ENCODE data around the gene CNOT6. TPM values are rescaled to one million over a fixed set of nuclear protein-coding genes. Genes with fewer than 3 reads are reported as not detected.

Gene CNOT6
- total and polyA plus RNA-seq, 10 of the 15 experiments (the other 5 are each of a cell fraction or from before 2014, with no cell fraction given), result 3.8 to 22.1 (median 12.1) TPM

- TF ChIP-seq, protein P1, sequence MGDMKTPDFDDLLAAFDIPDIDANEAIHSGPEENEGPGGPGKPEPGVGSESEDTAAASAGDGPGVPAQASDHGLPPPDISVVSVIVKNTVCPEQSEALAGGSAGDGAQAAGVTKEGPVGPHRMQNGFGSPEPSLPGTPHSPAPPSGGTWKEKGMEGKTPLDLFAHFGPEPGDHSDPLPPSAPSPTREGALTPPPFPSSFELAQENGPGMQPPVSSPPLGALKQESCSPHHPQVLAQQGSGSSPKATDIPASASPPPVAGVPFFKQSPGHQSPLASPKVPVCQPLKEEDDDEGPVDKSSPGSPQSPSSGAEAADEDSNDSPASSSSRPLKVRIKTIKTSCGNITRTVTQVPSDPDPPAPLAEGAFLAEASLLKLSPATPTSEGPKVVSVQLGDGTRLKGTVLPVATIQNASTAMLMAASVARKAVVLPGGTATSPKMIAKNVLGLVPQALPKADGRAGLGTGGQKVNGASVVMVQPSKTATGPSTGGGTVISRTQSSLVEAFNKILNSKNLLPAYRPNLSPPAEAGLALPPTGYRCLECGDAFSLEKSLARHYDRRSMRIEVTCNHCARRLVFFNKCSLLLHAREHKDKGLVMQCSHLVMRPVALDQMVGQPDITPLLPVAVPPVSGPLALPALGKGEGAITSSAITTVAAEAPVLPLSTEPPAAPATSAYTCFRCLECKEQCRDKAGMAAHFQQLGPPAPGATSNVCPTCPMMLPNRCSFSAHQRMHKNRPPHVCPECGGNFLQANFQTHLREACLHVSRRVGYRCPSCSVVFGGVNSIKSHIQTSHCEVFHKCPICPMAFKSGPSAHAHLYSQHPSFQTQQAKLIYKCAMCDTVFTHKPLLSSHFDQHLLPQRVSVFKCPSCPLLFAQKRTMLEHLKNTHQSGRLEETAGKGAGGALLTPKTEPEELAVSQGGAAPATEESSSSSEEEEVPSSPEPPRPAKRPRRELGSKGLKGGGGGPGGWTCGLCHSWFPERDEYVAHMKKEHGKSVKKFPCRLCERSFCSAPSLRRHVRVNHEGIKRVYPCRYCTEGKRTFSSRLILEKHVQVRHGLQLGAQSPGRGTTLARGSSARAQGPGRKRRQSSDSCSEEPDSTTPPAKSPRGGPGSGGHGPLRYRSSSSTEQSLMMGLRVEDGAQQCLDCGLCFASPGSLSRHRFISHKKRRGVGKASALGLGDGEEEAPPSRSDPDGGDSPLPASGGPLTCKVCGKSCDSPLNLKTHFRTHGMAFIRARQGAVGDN (IDR thresholded peaks at IDR 0.05), result no peak
- TF ChIP-seq RBBP5 (conservative IDR thresholded peaks at IDR 0.05) (no peak), TCF12 (IDR thresholded peaks at IDR 0.05; ENCODE audit: low read depth, low read length) (no peak), USF1 (IDR thresholded peaks at IDR 0.05; ENCODE audit: borderline replicate concordance, extremely low read length, insufficient read depth, low read depth, low read length) (no peak), SPI1 (IDR thresholded peaks at IDR 0.05; ENCODE audit: borderline replicate concordance, insufficient read depth, low read depth, low read length) (no peak), CHD2 (IDR thresholded peaks at IDR 0.05; ENCODE audit: borderline replicate concordance, low read depth, low read length) (no peak), SRF (IDR thresholded peaks at IDR 0.05; ENCODE audit: low read depth in 2 of 2, low read length in 2 of 2) (no peak), ATF2 (IDR thresholded peaks at IDR 0.05; ENCODE audit: low read length) (no peak), ZNF274 (IDR thresholded peaks at IDR 0.05; ENCODE audit: insufficient read depth, insufficient read length) (no peak), FOS (IDR thresholded peaks at IDR 0.05; ENCODE audit: borderline replicate concordance, extremely low read depth, insufficient read length) (no peak), ZNF384 (IDR thresholded peaks at IDR 0.05; ENCODE audit: borderline replicate concordance, low read depth, low read length) (no peak), EP300 (IDR thresholded peaks at IDR 0.05; ENCODE audit: borderline replicate concordance in 1 of 2, control insufficient read depth in 1 of 2, low read depth in 2 of 2, low read length in 2 of 2) (no peak)
- TF ChIP-seq, protein P2, sequence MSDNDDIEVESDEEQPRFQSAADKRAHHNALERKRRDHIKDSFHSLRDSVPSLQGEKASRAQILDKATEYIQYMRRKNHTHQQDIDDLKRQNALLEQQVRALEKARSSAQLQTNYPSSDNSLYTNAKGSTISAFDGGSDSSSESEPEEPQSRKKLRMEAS (IDR thresholded peaks at IDR 0.05; ENCODE audit: low read depth, low read length), result no peak
- TF ChIP-seq, protein P3, sequence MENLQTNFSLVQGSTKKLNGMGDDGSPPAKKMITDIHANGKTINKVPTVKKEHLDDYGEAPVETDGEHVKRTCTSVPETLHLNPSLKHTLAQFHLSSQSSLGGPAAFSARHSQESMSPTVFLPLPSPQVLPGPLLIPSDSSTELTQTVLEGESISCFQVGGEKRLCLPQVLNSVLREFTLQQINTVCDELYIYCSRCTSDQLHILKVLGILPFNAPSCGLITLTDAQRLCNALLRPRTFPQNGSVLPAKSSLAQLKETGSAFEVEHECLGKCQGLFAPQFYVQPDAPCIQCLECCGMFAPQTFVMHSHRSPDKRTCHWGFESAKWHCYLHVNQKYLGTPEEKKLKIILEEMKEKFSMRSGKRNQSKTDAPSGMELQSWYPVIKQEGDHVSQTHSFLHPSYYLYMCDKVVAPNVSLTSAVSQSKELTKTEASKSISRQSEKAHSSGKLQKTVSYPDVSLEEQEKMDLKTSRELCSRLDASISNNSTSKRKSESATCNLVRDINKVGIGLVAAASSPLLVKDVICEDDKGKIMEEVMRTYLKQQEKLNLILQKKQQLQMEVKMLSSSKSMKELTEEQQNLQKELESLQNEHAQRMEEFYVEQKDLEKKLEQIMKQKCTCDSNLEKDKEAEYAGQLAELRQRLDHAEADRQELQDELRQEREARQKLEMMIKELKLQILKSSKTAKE (IDR thresholded peaks at IDR 0.05; ENCODE audit: low read depth, poor library complexity, severe bottlenecking), result no peak
Observed at GRCh38 chr5:180608572-180609310, 114.6 kb downstream of the CNOT6 start (continued).

All from GM12878 (cell line).